ENCODE measurements around the gene CABP5.

- no peak for TF ChIP-seq CTCF (conservative IDR thresholded peaks at IDR 0.05; ENCODE audit: low read depth, low read length)
- TF ChIP-seq EZH2phosphoT487 (IDR thresholded peaks at IDR 0.05; ENCODE audit: borderline replicate concordance, low read length), result no peak
- no peak for TF ChIP-seq EZH2 (IDR thresholded peaks at IDR 0.05; ENCODE audit: low read length, unreplicated experiment)
Observed at GRCh38 chr19:48020686-48021085, 23.2 kb downstream of the CABP5 start.
